Astrocyte of the spinal cord (primary cell): ENCODE measurements around the gene MAP3K2.

Experiments
- DNase-seq: peaks from one replicate; pipeline ENCODE4 v3.0.0; 2011; ENCODE audit warnings: low read depth, low spot score
- H3K4me3 ChIP-seq: 2 replicates; pipeline ENCODE4 v1.5.1; 2011; ENCODE audit warnings: low read depth, mild to moderate bottlenecking, low read length, moderate library complexity
- in situ Hi-C: cut with HindIII; loops from 2 replicates; pipeline ENCODE4 v1.10.0; 2017; ENCODE audit warnings: low sequenced_read_pairs
- TF ChIP-seq, protein P1 (sequence below): IDR thresholded peaks from 2 replicates; pipeline ENCODE4 v1.5.1; 2012; ENCODE audit warnings: low read depth, mild to moderate bottlenecking, low read length, inconsistent platforms

Gene MAP3K2

DNA sequence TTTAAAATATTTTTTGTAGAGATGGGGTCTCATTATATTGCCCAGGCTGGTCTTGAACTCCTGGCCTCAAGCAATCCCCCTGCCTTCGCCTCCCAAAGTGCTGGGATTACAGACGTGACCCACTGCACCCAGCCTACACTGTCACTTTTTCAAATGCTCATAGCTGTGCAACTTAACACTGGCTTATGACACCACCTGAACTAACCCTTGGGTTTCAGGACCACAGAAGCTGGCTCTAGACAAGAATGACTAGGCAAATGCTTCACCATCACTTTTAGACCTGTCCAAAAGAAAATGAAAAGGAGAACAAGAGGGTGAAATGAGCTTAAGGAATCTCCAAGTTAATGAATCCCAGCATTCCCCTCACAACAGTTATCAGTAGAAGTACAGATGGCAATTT, 107.1 kb downstream of the MAP3K2 start:
- in situ Hi-C loops, result no loop called here
- H3K4me3 ChIP-seq, result no peak overlapping the region
- no peak for DNase-seq
- TF ChIP-seq, protein P1, sequence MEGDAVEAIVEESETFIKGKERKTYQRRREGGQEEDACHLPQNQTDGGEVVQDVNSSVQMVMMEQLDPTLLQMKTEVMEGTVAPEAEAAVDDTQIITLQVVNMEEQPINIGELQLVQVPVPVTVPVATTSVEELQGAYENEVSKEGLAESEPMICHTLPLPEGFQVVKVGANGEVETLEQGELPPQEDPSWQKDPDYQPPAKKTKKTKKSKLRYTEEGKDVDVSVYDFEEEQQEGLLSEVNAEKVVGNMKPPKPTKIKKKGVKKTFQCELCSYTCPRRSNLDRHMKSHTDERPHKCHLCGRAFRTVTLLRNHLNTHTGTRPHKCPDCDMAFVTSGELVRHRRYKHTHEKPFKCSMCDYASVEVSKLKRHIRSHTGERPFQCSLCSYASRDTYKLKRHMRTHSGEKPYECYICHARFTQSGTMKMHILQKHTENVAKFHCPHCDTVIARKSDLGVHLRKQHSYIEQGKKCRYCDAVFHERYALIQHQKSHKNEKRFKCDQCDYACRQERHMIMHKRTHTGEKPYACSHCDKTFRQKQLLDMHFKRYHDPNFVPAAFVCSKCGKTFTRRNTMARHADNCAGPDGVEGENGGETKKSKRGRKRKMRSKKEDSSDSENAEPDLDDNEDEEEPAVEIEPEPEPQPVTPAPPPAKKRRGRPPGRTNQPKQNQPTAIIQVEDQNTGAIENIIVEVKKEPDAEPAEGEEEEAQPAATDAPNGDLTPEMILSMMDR, result no peak

DNA sequence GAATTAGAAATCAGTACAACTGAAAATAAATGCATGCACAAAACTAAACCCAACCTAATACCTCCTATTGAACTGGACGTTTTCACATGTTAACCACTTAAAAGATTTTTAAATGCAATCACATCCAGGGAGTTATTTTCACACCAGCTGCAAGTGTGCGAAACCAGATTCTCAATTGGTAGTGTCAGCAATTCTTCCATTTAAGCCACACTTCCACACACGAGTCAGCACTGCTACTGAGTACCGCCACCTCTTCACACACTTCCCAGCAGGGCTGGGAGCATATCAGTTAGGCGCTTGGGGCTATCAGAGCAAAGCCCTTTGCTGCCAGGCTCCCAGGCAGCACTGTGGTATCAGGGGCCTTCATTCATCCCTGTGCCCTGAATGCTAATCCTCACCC, 108.0 kb downstream of the MAP3K2 start:
- DNase-seq, result no peak
- in situ Hi-C loops, result no loop called here
- TF ChIP-seq, protein P1, result no peak

DNA sequence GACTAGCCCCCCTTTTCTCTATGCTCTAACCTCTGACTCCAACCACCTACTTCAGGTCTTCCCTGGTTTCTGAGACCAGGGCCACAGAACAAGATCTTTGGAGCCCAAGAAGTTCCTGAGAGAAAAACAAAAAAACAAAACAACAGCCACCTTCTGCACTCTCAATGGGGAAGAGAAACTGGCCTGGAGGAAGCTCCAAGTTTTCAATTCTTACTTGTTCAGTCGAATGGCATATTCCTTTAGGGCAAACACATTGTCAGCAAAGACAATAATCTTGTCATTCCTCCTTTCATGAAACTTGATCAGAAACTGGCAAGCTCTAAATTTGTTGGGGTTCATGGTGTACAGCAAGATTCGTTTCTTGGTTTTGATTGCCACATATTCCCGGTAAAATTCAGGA, 108.8 kb downstream of the MAP3K2 start:
- TF ChIP-seq, protein P1, result no peak
- no peak overlapping the region for H3K4me3 ChIP-seq
- in situ Hi-C loops, result no loop called here
- DNase-seq, result no peak

More for the DNA sequence above, 108.0 kb downstream of the MAP3K2 start:
- no peak overlapping the region for H3K4me3 ChIP-seq

DNA sequence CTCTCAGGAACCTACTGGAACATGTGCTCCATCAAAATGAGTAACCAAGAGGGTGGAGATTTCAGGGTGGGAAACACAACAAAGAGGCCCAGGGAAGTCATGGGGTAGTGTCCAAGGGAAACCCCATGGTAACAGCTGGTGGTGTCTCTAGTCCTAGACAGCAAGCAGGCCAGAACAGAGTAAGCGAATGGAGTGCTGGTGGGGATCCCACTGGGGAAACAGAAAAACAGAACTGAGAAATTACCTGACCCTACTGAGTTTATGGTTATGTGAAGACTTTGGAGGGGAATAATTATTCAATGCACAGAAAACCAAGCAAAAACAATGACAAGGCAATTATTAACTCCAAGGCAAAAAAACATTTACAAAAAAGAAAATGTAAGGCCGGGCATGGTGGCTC, 110.7 kb downstream of the MAP3K2 start:
- no peak overlapping the region for H3K4me3 ChIP-seq
- TF ChIP-seq, protein P1, result no peak
- DNase-seq, result no peak
- in situ Hi-C loops, result no loop called here

DNA sequence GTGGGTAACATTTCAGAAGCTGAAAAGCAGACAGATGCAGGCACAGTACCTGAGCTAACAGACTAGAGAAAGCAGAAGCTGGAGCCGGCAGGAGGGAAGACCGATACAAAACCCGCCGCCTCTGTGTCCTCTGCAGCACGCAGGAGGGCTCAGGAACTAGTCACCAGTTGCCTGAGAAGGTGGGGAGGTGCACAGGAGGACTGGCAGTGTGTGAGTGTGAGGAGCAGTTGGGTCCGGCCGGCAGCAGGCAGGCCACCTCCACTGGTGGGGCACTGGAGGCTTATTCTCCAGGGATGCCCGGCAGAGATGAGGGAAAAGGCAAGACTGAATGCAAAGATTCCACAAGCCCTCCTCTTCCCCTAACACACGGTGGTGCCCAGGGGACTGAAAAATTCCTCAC, 112.0 kb downstream of the MAP3K2 start:
- H3K4me3 ChIP-seq, result no peak overlapping the region
- DNase-seq, result no peak
- TF ChIP-seq, protein P1, result no peak
- in situ Hi-C loops, result no loop called here

DNA sequence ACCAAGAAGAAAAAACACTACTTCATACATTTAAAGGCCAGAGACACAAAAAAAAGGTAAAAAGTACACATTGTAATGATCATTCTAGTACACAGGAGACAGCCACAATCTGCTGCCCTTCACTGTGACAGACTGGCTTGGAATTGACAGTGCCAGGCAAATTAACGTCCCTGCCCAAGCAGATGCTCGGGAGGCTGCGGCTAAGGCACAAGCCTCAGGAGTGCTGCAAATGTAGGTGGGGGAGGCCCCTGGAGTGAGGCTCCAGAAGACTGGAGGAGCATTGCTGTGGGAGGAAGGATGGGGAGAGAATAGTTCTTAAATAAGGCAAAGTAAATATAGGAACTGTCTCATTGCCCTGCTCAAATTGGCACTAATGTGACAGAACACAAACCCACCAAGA, 112.4 kb downstream of the MAP3K2 start:
- TF ChIP-seq, protein P1, result no peak
- no peak overlapping the region for H3K4me3 ChIP-seq
- DNase-seq, result no peak
- in situ Hi-C loops, result no loop called here

DNA sequence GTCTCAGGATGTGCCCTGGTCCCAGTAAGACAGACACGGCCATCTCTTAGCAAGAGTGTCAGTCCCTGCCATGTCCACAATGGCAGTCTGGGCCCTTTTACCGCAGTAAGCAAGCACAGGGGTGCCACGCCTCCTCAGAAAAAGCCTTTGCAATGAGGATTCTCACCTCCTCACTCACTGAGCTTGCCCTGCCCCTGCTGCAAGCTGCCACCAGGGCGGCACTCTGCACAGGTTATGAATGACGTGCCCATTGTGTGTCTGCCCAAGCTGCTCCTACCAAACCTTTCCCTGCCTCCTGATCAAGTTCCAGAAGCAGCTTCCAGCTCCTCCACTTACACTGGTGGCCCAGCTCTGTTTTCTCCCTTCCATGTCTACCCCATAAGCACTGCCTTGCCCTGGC, 117.1 kb downstream of the MAP3K2 start:
- in situ Hi-C loops, result no loop called here
- no peak overlapping the region for H3K4me3 ChIP-seq
- DNase-seq, result no peak
- TF ChIP-seq, protein P1, result no peak
